ENCODE data around the gene SGMS1. TPM values are rescaled to one million over a fixed set of nuclear protein-coding genes. Genes with fewer than 3 reads are reported as not detected.

SGMS1 gene
- total RNA-seq, 1 donor from 2014 or later = 128 TPM

DNA sequence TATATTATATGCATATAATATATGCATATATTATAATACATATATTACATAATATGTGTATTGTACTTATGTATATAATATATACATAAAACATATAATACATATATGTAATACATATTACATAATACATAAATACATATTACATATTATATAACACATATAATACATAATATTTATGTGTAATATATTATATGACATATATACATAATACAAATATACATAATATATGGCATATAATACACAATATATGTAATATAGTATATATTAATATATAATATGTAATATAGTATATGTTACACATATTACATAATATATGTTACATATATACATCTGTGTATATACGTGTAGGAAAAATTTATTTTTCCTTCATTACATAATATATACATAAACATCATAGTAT, 63.4 kb downstream of the SGMS1 start:
- Histone ChIP-seq H3K36me3 (no peaks in the 10 kb centered on the region), H3K27ac (no peak overlapping the region), H3K9me3 (no peaks in the 10 kb centered on the region), H3K4me1 (peaks cover 10 to 42% of the 10 kb centered on the region in 2 donors), H3K4me3 (no peak overlapping the region), H3K27me3 (no peaks in the 10 kb centered on the region)
- intact Hi-C loops (cut with DNase I) = no loop called here
- DNase-seq (ENCODE audit: low spot score in 2 of 2) = no peak
- TF ChIP-seq, protein P1, sequence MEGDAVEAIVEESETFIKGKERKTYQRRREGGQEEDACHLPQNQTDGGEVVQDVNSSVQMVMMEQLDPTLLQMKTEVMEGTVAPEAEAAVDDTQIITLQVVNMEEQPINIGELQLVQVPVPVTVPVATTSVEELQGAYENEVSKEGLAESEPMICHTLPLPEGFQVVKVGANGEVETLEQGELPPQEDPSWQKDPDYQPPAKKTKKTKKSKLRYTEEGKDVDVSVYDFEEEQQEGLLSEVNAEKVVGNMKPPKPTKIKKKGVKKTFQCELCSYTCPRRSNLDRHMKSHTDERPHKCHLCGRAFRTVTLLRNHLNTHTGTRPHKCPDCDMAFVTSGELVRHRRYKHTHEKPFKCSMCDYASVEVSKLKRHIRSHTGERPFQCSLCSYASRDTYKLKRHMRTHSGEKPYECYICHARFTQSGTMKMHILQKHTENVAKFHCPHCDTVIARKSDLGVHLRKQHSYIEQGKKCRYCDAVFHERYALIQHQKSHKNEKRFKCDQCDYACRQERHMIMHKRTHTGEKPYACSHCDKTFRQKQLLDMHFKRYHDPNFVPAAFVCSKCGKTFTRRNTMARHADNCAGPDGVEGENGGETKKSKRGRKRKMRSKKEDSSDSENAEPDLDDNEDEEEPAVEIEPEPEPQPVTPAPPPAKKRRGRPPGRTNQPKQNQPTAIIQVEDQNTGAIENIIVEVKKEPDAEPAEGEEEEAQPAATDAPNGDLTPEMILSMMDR (IDR thresholded peaks at IDR 0.05) = no peak

DNA sequence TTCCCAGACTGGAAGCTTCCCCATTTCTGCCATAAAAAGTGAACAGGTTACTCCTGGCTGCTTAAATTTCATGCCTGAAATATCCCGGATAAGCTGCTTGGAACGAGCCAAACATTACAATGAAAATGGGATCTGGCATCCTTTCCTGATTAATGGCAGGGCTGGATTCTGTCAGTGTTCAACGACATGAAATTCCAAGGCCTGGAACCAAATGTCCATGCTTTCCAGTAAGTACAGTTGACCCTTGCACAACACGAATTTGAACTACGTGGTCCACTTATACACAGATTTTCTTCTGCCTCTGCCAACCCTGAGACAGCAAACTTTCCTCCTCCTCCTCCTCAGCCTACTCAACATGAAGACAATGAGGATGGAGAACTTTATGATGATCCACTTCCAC, 65.4 kb downstream of the SGMS1 start:
- Histone ChIP-seq H3K27me3 (no peaks in the 10 kb centered on the region), H3K9me3 (no peaks in the 10 kb centered on the region), H3K27ac (peak overlapping the region in 1 of 2 donors; percentile 10), H3K4me3 (no peak overlapping the region), H3K36me3 (no peaks in the 10 kb centered on the region), H3K4me1 (peaks cover 13 to 62% of the 10 kb centered on the region in 2 donors)
- intact Hi-C loops (cut with DNase I) = loop anchor here (5.0 kb wide), 3 partner anchors 61 to 434 kb away; no protein-coding TSS in a partner anchor
- no peak for DNase-seq (ENCODE audit: low spot score in 2 of 2)
- TF ChIP-seq, protein P1 (IDR thresholded peaks at IDR 0.05) = no peak

DNA sequence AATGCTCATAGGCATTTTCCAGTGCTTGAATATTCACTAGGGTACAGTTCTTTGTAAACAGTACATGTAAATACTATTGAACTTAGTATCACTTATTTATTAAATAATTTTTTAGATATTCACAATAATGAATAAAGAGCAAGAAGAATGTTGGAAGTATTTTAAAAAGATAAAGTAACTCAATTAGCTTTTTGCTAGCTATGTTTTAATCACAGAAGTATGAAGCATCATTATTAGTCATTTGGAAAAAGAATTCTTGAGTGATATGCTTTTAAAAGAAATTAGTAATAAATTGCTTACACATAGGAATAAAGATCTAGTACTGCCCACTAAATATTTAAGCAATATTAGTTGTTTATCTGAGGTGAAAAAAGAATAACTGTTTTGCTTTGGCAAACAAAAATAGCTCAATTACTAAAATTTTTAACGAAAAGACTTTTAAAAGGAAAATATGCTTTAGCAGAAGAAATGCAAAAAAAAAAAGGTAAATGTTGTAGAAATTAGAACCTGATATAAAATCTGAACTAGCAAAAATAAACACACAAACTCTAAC, 66.5 kb downstream of the SGMS1 start:
- H3K9me3 ChIP-seq = no peaks in the 10 kb centered on the region
- TF ChIP-seq, protein P1 (IDR thresholded peaks at IDR 0.05) = no peak
- H3K4me1 ChIP-seq = peaks cover 18 to 71% of the 10 kb centered on the region in 2 donors
- H3K36me3 ChIP-seq = no peaks in the 10 kb centered on the region
- no peak overlapping the region for H3K4me3 ChIP-seq
- intact Hi-C loops (cut with DNase I) = loop anchor here (5.0 kb wide), 3 partner anchors 60 to 435 kb away; no protein-coding TSS in a partner anchor
- peak overlapping the region; percentile 24 to 69 for H3K27ac ChIP-seq
- DNase-seq (ENCODE audit: low spot score in 2 of 2) = no peak
- no peaks in the 10 kb centered on the region for H3K27me3 ChIP-seq

DNA sequence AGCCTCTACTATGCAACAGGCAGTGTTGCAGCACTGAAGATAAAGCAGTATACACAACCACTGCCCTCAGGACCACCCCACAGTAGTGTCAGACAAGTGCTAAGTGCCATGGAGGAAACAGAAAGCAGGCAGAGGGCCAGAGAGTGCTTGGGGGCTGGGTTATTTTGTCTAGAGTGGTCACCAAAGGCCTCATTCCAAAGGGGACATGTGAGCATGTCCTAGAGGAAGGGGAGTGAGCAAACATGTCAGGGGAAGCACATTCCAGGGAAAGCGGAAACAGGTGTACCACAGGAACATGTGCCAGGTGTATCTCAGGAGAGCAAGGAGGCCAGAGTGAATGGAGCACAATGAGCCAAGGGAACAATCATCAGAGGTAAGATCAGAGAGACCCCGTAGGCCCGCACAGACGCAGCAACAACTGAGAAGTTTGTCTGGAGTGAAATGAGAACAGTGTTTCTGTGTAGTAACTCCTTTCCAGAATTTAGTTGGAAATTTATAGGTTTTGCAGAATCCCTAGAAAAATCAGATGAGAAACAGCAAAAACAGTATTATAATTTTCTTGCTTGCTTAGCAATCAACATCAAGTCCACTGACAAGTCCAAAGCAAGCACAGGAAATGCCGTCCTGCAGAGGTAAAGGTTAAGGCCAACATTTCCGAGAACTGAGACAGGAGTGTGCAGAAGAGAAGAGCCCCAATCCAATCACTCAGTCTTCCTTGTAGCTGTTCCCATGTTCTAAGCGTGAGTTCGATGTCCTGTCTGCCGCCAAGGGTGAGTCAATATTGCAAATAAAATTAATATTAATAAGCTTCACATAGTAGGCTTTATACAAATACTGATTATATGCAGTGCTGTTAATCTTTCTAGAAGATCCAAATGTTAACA, 67.3 kb downstream of the SGMS1 start:
- Histone ChIP-seq H3K4me1 (peaks cover 14 to 67% of the 10 kb centered on the region in 2 donors), H3K9me3 (no peaks in the 10 kb centered on the region), H3K36me3 (no peaks in the 10 kb centered on the region), H3K27me3 (no peaks in the 10 kb centered on the region), H3K4me3 (no peak overlapping the region), H3K27ac (peak overlapping the region; percentile 69 to 72)
- intact Hi-C loops (cut with DNase I) = loop anchor here (5.0 kb wide), 3 partner anchors 59 to 436 kb away; no protein-coding TSS in a partner anchor
- DNase-seq (ENCODE audit: low spot score in 2 of 2) = no peak
- TF ChIP-seq, protein P1 (IDR thresholded peaks at IDR 0.05) = no peak

DNA sequence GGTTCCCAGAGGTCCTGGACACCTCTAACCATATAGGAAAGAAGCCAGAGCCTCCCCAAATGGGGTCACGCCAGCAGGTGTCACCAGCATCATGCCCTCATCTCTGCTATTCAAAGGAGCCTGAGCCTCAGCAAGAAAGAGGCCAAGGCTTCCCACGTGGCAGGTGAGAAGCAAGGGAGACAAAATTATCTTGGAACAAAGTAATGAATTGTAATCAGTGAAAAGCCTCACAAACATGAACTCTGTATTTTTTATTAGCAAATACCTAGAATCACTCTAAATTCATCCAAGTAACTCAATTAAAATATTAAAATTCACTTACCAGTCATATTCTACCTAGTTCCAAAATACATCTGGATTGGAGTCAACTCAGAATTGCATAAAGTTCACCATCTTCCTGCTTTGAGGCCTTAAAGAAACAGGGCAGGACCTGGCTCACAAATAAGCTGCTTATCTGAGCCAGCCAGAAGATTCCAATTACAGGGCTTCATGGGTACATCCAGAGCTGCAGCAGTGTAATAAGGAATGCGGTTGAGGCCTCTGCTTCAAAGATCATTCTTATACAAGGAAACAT, 68.7 kb downstream of the SGMS1 start:
- peaks cover 14 to 65% of the 10 kb centered on the region in 2 donors for H3K4me1 ChIP-seq
- intact Hi-C loops (cut with DNase I) = loop anchor here (5.0 kb wide), 4 partner anchors 58 to 437 kb away; no protein-coding TSS in a partner anchor
- H3K27me3 ChIP-seq = no peaks in the 10 kb centered on the region
- TF ChIP-seq, protein P1 (IDR thresholded peaks at IDR 0.05) = no peak
- H3K36me3 ChIP-seq = no peaks in the 10 kb centered on the region
- H3K27ac ChIP-seq = peak overlapping the region; percentile 69 to 72
- H3K9me3 ChIP-seq = no peaks in the 10 kb centered on the region
- H3K4me3 ChIP-seq = no peak overlapping the region
- DNase-seq (ENCODE audit: low spot score in 2 of 2) = no peak

Data from ascending aorta (tissue), 2 donors.